Measurements from ENCODE around the gene SMURF2. TPM values are rescaled to one million over a fixed set of nuclear protein-coding genes. Genes with fewer than 3 reads are reported as not detected.

The SMURF2 gene
- total and polyA plus RNA-seq, 4 donors, result 9.9 to 85.6 (median 22.5) TPM

- TF ChIP-seq CTCF (IDR thresholded peaks at IDR 0.05; ENCODE audit: control extremely low read depth, extremely low read depth), result no peak
- Histone ChIP-seq H3K9ac (ENCODE audit: insufficient read depth in 1 of 2, low read length in 2 of 2) (no peak overlapping the region), H3K36me3 (ENCODE audit: control insufficient read depth in 4 of 4, insufficient read depth in 4 of 4, low read length in 4 of 4) (no peaks in the 10 kb centered on the region), H3K4me1 (ENCODE audit: control insufficient read depth in 5 of 5, insufficient read depth in 5 of 5, low read length in 5 of 5) (no peaks in the 10 kb centered on the region), H3K4me3 (no peak overlapping the region), H3K9me3 (ENCODE audit: control insufficient read depth in 4 of 4, insufficient read depth in 3 of 4, low read length in 3 of 4) (no peaks in the 10 kb centered on the region), H3K27me3 (ENCODE audit: control insufficient read depth in 3 of 3, insufficient read depth in 3 of 3, low read length in 2 of 3) (no peaks in the 10 kb centered on the region), H3K27ac (ENCODE audit: low read depth in 1 of 2, low read length in 1 of 2) (no peak overlapping the region)
- ATAC-seq (ENCODE audit: insufficient read depth, low FRiP score) (no peak), DNase-seq (no peak)
- 93% methylated on average over 2 of the region's 2 CpGs for WGBS, 2 donors
These were observed 21.7 kb upstream of the SMURF2 start for GRCh38 chr17:64683796-64684195.

GRCh38 chr17:64682261-64683181, 20.4 kb upstream of the SMURF2 start:
- no peak for TF ChIP-seq CTCF (IDR thresholded peaks at IDR 0.05; ENCODE audit: control extremely low read depth, extremely low read depth)
- Histone ChIP-seq H3K36me3 (ENCODE audit: control insufficient read depth in 4 of 4, insufficient read depth in 4 of 4, low read length in 4 of 4) (no peaks in the 10 kb centered on the region), H3K27me3 (ENCODE audit: control insufficient read depth in 3 of 3, insufficient read depth in 3 of 3, low read length in 2 of 3) (no peaks in the 10 kb centered on the region), H3K9ac (ENCODE audit: insufficient read depth in 1 of 2, low read length in 2 of 2) (no peak overlapping the region), H3K9me3 (ENCODE audit: control insufficient read depth in 4 of 4, insufficient read depth in 3 of 4, low read length in 3 of 4) (no peaks in the 10 kb centered on the region), H3K4me3 (no peak overlapping the region), H3K27ac (ENCODE audit: low read depth in 1 of 2, low read length in 1 of 2) (no peak overlapping the region), H3K4me1 (ENCODE audit: control insufficient read depth in 5 of 5, insufficient read depth in 5 of 5, low read length in 5 of 5) (no peaks in the 10 kb centered on the region)
- DNase-seq (no peak), ATAC-seq (ENCODE audit: insufficient read depth, low FRiP score) (no peak)
- 80 to 86% methylated on average over 12 of the region's 12 CpGs for WGBS, 2 donors

GRCh38 chr17:64679710-64680216, 17.7 kb upstream of the SMURF2 start:
- DNase-seq, result no peak
- no peaks in the 10 kb centered on the region for H3K27me3 ChIP-seq (ENCODE audit: control insufficient read depth in 3 of 3, insufficient read depth in 3 of 3, low read length in 2 of 3)
- TF ChIP-seq CTCF (IDR thresholded peaks at IDR 0.05; ENCODE audit: control extremely low read depth, extremely low read depth), result no peak
- no peaks in the 10 kb centered on the region for H3K4me1 ChIP-seq (ENCODE audit: control insufficient read depth in 5 of 5, insufficient read depth in 5 of 5, low read length in 5 of 5)
- no peak for ATAC-seq (ENCODE audit: insufficient read depth, low FRiP score)
- no peak overlapping the region for H3K27ac ChIP-seq (ENCODE audit: low read depth in 1 of 2, low read length in 1 of 2)
- WGBS, 2 donors, result 89 to 94% methylated on average over 10 of the region's 10 CpGs
- H3K9ac ChIP-seq (ENCODE audit: insufficient read depth in 1 of 2, low read length in 2 of 2), result no peak overlapping the region
- H3K36me3 ChIP-seq (ENCODE audit: control insufficient read depth in 4 of 4, insufficient read depth in 4 of 4, low read length in 4 of 4), result no peaks in the 10 kb centered on the region
- no peaks in the 10 kb centered on the region for H3K9me3 ChIP-seq (ENCODE audit: control insufficient read depth in 4 of 4, insufficient read depth in 3 of 4, low read length in 3 of 4)
- H3K4me3 ChIP-seq, result no peak overlapping the region

Data from lung (tissue), 12 donors.